HepG2 (cell line): ENCODE measurements around the gene IRF1. TPM values are rescaled to one million over a fixed set of nuclear protein-coding genes. Genes with fewer than 3 reads are reported as not detected.

Experiments used
- ASH2L ChIP-seq: fragments of 300-600, 200-600 bp; sonication (generic); IDR thresholded peaks from 2 replicates; pipeline ENCODE4 v1.7.0; 2017; ENCODE audit warnings: low read depth, mild to moderate bottlenecking, moderate library complexity, mixed read lengths, low read length; ENCODE audit not compliant: insufficient read length
- CAMTA2 ChIP-seq: sonication (generic); formaldehyde crosslinking; IDR thresholded peaks from 2 replicates; pipeline ENCODE4 v1.4.0; 2020; ENCODE audit warnings: mild to moderate bottlenecking, missing genetic modification reagents, borderline replicate concordance
- FIP1L1 ChIP-seq: fragments of 200-400 bp; formaldehyde crosslinking; IDR thresholded peaks from 2 replicates; pipeline ENCODE4 v1.6.1; 2018; ENCODE audit warnings: low read depth, mild to moderate bottlenecking, low read length, moderate library complexity, borderline replicate concordance; ENCODE audit not compliant: insufficient read depth
- GLI4 ChIP-seq: sonication (generic); formaldehyde crosslinking; IDR thresholded peaks from 2 replicates; pipeline ENCODE4 v1.5.1; 2020; ENCODE audit warnings: missing genetic modification reagents, mild to moderate bottlenecking, moderate library complexity, borderline replicate concordance
- HMG20B ChIP-seq: conservative IDR thresholded peaks from 2 replicates; pipeline ENCODE4 v1.6.1; 2016; ENCODE audit warnings: missing genetic modification reagents, missing compliant biosample characterization
- HNRNPUL1 ChIP-seq: fragments of 200-400 bp; formaldehyde crosslinking; IDR thresholded peaks from 2 replicates; pipeline ENCODE4 v1.6.1; 2017; ENCODE audit warnings: low read depth, mild to moderate bottlenecking, low read length, moderate library complexity
- IRX3 ChIP-seq: sonication (generic); formaldehyde crosslinking; IDR thresholded peaks from 2 replicates; pipeline ENCODE4 v1.8.1; 2023; ENCODE audit warnings: mild to moderate bottlenecking, low read depth, missing genetic modification reagents, borderline replicate concordance
- KLF15 ChIP-seq: sonication (generic); formaldehyde crosslinking; IDR thresholded peaks from 2 replicates; pipeline ENCODE4 v1.8.1; 2023; ENCODE audit warnings: borderline replicate concordance, mild to moderate bottlenecking, inconsistent platforms, missing genetic modification reagents, mixed read lengths
- MAFG ChIP-seq: sonication (generic); formaldehyde crosslinking; IDR thresholded peaks from 2 replicates; pipeline ENCODE4 v1.5.1; 2020; ENCODE audit warnings: mild to moderate bottlenecking, missing genetic modification reagents
- MAFK ChIP-seq, 2 experiments: IDR thresholded peaks in 1 of 2; conservative IDR thresholded peaks in 1 of 2; 2 replicates each; pipeline ENCODE4 v1.6.1; 2011; ENCODE audit warnings: improper control_type of control experiment in 2 of 2, low read length in 2 of 2
- MATR3 ChIP-seq: sonication (generic); formaldehyde crosslinking; IDR thresholded peaks from 2 replicates; pipeline ENCODE4 v1.4.0; 2020; ENCODE audit warnings: missing genetic modification reagents
- MLLT10 ChIP-seq: sonication (generic); formaldehyde crosslinking; IDR thresholded peaks from 2 replicates; pipeline ENCODE4 v1.4.0; 2020; ENCODE audit warnings: missing genetic modification reagents
- RAD21 ChIP-seq: fragments of 450-650 bp; formaldehyde crosslinking; IDR thresholded peaks from 2 replicates; pipeline ENCODE4 v1.5.0; 2020; ENCODE audit warnings: mild to moderate bottlenecking
- SP5 ChIP-seq: IDR thresholded peaks from 2 replicates; pipeline ENCODE4 v1.6.1; 2016; ENCODE audit warnings: low read depth, borderline replicate concordance
- WIZ ChIP-seq: sonication (generic); formaldehyde crosslinking; IDR thresholded peaks from 2 replicates; pipeline ENCODE4 v1.5.1; 2020; ENCODE audit warnings: mild to moderate bottlenecking, missing genetic modification reagents
- ZBTB7A ChIP-seq: sonication (generic); formaldehyde crosslinking; IDR thresholded peaks from 2 replicates; pipeline ENCODE4 v1.8.0; 2022; ENCODE audit warnings: mild to moderate bottlenecking, missing genetic modification reagents
- ZIK1 ChIP-seq: sonication (generic); formaldehyde crosslinking; IDR thresholded peaks from 2 replicates; pipeline ENCODE4 v1.5.0; 2020; ENCODE audit warnings: mild to moderate bottlenecking, low read depth, missing genetic modification reagents, borderline replicate concordance
- ZNF547 ChIP-seq: sonication (generic); formaldehyde crosslinking; IDR thresholded peaks from 2 replicates; pipeline ENCODE4 v1.5.1; 2020; ENCODE audit warnings: mild to moderate bottlenecking, missing genetic modification reagents
- ZNF556 ChIP-seq: sonication (generic); formaldehyde crosslinking; IDR thresholded peaks from 2 replicates; pipeline ENCODE4 v1.4.0; 2020; ENCODE audit warnings: mild to moderate bottlenecking, missing genetic modification reagents, borderline replicate concordance
- ZNF563 ChIP-seq: sonication (generic); formaldehyde crosslinking; IDR thresholded peaks from 2 replicates; pipeline ENCODE4 v1.8.0; 2022; ENCODE audit warnings: mild to moderate bottlenecking, moderate library complexity, missing genetic modification reagents
- ZNF703 ChIP-seq: sonication (generic); formaldehyde crosslinking; IDR thresholded peaks from 2 replicates; pipeline ENCODE4 v1.5.1; 2020; ENCODE audit warnings: missing genetic modification reagents, mild to moderate bottlenecking, moderate library complexity, borderline replicate concordance
- ZNF709 ChIP-seq: sonication (generic); formaldehyde crosslinking; IDR thresholded peaks from 2 replicates; pipeline ENCODE4 v1.5.0; 2020; ENCODE audit warnings: mild to moderate bottlenecking, missing genetic modification reagents
- ZNF737 ChIP-seq: sonication (generic); formaldehyde crosslinking; IDR thresholded peaks from 2 replicates; pipeline ENCODE4 v1.5.0; 2020; ENCODE audit warnings: missing genetic modification reagents, mild to moderate bottlenecking, borderline replicate concordance
- ZNF788 ChIP-seq: sonication (generic); formaldehyde crosslinking; IDR thresholded peaks from 2 replicates; pipeline ENCODE4 v1.5.0; 2020; ENCODE audit warnings: mild to moderate bottlenecking, missing genetic modification reagents, borderline replicate concordance
- ZSCAN31 ChIP-seq: sonication (generic); formaldehyde crosslinking; IDR thresholded peaks from 2 replicates; pipeline ENCODE4 v1.5.0; 2020; ENCODE audit warnings: low read depth, mild to moderate bottlenecking, missing genetic modification reagents
- ZSCAN9 ChIP-seq: IDR thresholded peaks from 2 replicates; pipeline ENCODE4 v1.6.1; 2016; ENCODE audit warnings: borderline replicate concordance
- polyA plus RNA-seq, 8 experiments: library from polyadenylated mRNA; depleted of rRNA in 3 of 8; stranded (reverse) in 7 of 8; unstranded in 1 of 8; fragments of >200 nt; fragmentation: Illumina TruSeq in 4 of 8; extraction: Trizol in 4 of 8; gene quantifications; 2 replicates each; pipeline versions ENCODE4 v1.2.1 to v1.2.3, GENCODE V29; 2011 to 2016; ENCODE audit warnings: low read depth in 4 of 8, missing spikeins in 1 of 8, mixed read lengths in 1 of 8; ENCODE audit not compliant: insufficient read depth in 1 of 8
- total RNA-seq, 5 experiments: library from RNA; depleted of rRNA; stranded (reverse); fragments of >200 nt; fragmentation: Illumina TruSeq; extraction: Trizol; gene quantifications; 2 replicates each; pipeline ENCODE4 v1.2.3, GENCODE V29; 2016; ENCODE audit warnings: low read depth in 1 of 5
- TF ChIP-seq, protein P1 (sequence below): sonication (generic); formaldehyde crosslinking; IDR thresholded peaks from 2 replicates; pipeline ENCODE4 v1.8.0; 2022; ENCODE audit warnings: low read depth, missing genetic modification reagents
- TF ChIP-seq, protein P2 (sequence below): sonication (generic); formaldehyde crosslinking; IDR thresholded peaks from 2 replicates; pipeline ENCODE4 v1.4.0; 2020; ENCODE audit warnings: mild to moderate bottlenecking, missing genetic modification reagents

The IRF1 gene
- total and polyA plus RNA-seq, 2 of the 13 experiments (the other 11 are each of a cell fraction or from before 2014, with no cell fraction given): 4.1 to 8.8 TPM

DNA sequence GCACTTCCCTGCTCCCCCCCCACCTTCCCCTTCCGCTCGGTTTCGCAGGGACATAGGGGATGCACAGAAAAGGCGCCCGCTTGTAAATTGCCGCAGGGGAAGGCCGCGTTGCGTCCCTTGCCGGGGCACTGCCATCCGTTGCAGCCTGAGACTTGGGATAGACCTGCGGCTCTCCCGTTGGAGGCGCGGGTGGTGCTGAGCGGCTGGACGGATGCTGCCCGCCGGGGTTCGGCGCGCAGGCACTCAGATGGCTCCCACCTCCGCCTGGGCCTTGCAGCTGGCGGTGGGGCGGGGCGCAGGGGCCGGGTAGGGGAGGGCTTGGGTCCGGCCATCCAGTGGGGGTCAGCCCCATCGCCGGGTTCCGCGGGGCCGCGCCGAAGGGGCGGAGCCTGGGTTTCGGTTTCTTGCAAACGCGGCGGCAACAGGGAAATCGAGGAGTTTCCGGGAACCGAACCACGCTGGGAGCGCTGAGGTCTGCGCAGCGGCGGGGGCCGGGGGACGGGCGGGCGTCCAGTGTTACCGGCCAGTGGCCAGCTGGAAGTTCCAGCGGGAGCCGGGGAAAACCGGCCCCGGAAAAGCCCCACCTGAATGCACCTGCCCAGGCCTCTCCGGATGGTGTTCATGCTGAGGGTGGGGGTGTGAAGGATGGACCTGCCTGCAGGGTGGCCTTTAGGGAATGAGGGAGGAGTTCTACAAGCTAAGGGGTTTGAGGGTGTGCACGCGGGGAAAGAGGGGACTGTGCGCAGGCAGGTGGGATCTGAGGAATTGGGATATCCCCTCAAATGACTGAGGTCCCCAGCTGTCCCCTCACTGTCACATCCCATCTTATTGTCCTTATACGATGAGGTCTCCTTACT is 6.3 kb upstream of the IRF1 start (continued):
- TF ChIP-seq ASH2L: peak; percentile 44
- no peak for TF ChIP-seq MLLT10
- TF ChIP-seq ZIK1 (CRISPR knock-in tag): no peak; the same call in 1 of the 2 replicates
- no peak for TF ChIP-seq FIP1L1
- no peak for TF ChIP-seq KLF15 (CRISPR knock-in tag)
- TF ChIP-seq ZNF737 (CRISPR knock-in tag): no peak
- no peak for TF ChIP-seq MAFK (conservative IDR thresholded peaks at IDR 0.05 in 1 of 2, IDR thresholded peaks at IDR 0.05 in 1 of 2; ENCODE audit: low read length in 2 of 2)
- 0 out of 2 replicates have a peak, but pooled peaks have one; percentile 14 for TF ChIP-seq ZNF709 (CRISPR knock-in tag)
- no peak; the same call in 1 of the 2 replicates for TF ChIP-seq ZSCAN9 (CRISPR knock-in tag)
- peak; percentile 15; the same call in 1 of the 2 replicates for TF ChIP-seq RAD21 (CRISPR knock-in tag)
- no peak for TF ChIP-seq CAMTA2
- no peak for TF ChIP-seq HNRNPUL1
- no peak for TF ChIP-seq MATR3 (CRISPR knock-in tag)
- 0 out of 2 replicates have a peak, but pooled peaks have one; percentile 48 for TF ChIP-seq ZSCAN31 (CRISPR knock-in tag)
- TF ChIP-seq ZNF788 (CRISPR knock-in tag): peak; percentile 68; the same call in 1 of the 2 replicates
- TF ChIP-seq WIZ: 0 out of 2 replicates have a peak, but pooled peaks have one; percentile 7
- no peak for TF ChIP-seq ZBTB7A
- TF ChIP-seq, protein P1, sequence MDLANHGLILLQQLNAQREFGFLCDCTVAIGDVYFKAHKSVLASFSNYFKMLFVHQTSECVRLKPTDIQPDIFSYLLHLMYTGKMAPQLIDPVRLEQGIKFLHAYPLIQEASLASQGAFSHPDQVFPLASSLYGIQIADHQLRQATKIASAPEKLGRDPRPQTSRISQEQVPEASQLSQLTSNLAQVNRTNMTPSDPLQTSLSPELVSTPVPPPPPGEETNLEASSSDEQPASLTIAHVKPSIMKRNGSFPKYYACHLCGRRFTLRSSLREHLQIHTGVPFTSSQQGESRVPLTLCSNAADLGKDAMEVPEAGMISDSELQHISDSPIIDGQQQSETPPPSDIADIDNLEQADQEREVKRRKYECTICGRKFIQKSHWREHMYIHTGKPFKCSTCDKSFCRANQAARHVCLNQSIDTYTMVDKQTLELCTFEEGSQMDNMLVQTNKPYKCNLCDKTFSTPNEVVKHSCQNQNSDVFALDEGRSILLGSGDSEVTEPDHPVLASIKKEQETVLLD: peak; percentile 91
- peak; percentile 68; the same call in 1 of the 2 replicates for TF ChIP-seq SP5 (CRISPR knock-in tag)
- TF ChIP-seq ZNF556 (CRISPR knock-in tag): 0 out of 2 replicates have a peak, but pooled peaks have one; percentile 40
- no peak; the same call in 1 of the 2 replicates for TF ChIP-seq ZNF563 (CRISPR knock-in tag)
- no peak for TF ChIP-seq MAFG (CRISPR knock-in tag)
- no peak for TF ChIP-seq GLI4
- TF ChIP-seq ZNF547 (CRISPR knock-in tag): no peak
- no peak for TF ChIP-seq HMG20B (CRISPR knock-in tag)
- TF ChIP-seq ZNF703 (CRISPR knock-in tag): no peak
- TF ChIP-seq IRX3 (CRISPR knock-in tag): no peak
- TF ChIP-seq, protein P2, sequence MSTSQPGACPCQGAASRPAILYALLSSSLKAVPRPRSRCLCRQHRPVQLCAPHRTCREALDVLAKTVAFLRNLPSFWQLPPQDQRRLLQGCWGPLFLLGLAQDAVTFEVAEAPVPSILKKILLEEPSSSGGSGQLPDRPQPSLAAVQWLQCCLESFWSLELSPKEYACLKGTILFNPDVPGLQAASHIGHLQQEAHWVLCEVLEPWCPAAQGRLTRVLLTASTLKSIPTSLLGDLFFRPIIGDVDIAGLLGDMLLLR (CRISPR knock-in tag): no peak
